ENCODE results near the gene LCNL1. TPM values are rescaled to one million over a fixed set of nuclear protein-coding genes. Genes with fewer than 3 reads are reported as not detected.

The LCNL1 gene
- total RNA-seq, 1 donor from 2014 or later = 11.7 TPM

DNA sequence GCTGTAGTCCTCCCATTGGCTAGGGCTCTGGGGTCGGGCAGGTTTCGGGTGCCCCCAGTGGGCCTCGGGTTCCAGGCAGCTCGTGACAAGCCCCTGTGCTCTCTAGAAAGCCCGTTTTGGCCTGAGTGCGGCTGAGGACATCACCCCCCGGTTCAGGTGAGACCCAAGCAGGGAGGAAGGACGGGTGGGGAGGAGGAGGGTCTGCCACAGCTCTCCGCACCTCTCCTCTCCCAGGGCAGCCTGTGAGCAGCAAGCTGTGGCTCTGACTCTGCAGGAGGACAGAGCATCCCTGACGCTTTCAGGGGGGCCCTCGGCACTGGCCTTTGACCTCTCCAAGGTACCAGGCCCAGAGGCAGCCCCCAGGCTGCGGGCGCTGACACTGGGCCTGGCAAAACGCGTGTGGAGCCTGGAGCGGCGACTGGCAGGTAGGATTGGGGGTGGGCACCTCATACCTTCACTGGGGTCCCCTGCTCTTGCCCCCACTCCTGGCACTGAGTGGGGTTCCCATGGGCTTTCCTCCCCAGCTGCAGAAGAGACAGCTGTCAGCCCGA, 10.1 kb downstream of the LCNL1 start:
- intact Hi-C loops (cut with micrococcal nuclease) = no loop called here
- Histone ChIP-seq H3K9me3 (replicated peaks) (peaks cover 4% of the 10 kb centered on the region), H3K27ac (replicated peaks) (peak overlapping the region; percentile 92), H3K4me3 (peak overlapping the region; percentile 74), H3K36me3 (peaks cover 11% of the 10 kb centered on the region), H3K27me3 (ENCODE audit: low read depth) (peaks cover 50% of the 10 kb centered on the region), H3K4me1 (peaks cover 66% of the 10 kb centered on the region)
- TF ChIP-seq, protein P1, sequence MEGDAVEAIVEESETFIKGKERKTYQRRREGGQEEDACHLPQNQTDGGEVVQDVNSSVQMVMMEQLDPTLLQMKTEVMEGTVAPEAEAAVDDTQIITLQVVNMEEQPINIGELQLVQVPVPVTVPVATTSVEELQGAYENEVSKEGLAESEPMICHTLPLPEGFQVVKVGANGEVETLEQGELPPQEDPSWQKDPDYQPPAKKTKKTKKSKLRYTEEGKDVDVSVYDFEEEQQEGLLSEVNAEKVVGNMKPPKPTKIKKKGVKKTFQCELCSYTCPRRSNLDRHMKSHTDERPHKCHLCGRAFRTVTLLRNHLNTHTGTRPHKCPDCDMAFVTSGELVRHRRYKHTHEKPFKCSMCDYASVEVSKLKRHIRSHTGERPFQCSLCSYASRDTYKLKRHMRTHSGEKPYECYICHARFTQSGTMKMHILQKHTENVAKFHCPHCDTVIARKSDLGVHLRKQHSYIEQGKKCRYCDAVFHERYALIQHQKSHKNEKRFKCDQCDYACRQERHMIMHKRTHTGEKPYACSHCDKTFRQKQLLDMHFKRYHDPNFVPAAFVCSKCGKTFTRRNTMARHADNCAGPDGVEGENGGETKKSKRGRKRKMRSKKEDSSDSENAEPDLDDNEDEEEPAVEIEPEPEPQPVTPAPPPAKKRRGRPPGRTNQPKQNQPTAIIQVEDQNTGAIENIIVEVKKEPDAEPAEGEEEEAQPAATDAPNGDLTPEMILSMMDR (IDR thresholded peaks at IDR 0.05; ENCODE audit: borderline replicate concordance) = no peak
- no peak for DNase-seq

DNA sequence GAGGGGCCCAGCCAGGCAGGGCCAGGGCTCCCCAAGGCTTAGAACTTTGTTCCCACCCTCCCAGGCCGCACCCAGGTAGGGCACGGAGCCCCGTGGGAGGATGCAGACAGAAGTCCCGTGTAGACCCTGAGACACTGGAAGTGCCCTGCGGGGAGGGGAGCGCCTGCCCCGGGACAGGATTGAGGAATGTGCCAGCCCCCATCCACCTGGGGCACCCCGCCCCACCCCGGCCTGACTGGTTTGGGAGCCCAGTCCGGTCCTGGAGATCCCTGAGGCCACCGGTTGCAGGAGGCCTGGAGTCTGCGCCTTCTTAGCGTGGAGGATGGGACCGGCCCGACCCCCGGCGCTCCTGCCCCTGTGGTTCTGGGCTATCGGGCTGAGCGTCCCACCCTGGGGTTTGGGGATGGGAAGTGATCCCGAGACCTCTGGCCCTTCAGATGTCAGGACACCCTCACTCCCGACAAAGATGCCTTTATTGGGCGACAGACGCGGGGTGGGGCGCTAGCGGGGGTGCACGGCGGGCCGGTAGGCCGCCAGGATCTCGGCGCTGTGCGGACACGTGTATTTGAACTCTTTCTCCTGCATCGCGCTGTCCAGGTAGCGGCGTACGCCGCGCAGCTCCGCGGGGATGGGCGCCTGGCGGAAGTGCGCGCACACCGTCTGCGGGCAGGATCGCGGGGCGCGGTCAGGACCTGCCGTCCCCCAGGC, 11.5 kb downstream of the LCNL1 start:
- H3K9me3 ChIP-seq (replicated peaks) = peaks cover 4% of the 10 kb centered on the region
- TF ChIP-seq, protein P1 (IDR thresholded peaks at IDR 0.05; ENCODE audit: borderline replicate concordance) = no peak
- intact Hi-C loops (cut with micrococcal nuclease) = no loop called here
- peaks cover 11% of the 10 kb centered on the region for H3K36me3 ChIP-seq
- peaks cover 69% of the 10 kb centered on the region for H3K4me1 ChIP-seq
- peak overlapping the region; percentile 8 for H3K27ac ChIP-seq (replicated peaks)
- peaks cover 55% of the 10 kb centered on the region for H3K27me3 ChIP-seq (ENCODE audit: low read depth)
- peak overlapping the region; percentile 74 for H3K4me3 ChIP-seq
- no peak for DNase-seq

DNA sequence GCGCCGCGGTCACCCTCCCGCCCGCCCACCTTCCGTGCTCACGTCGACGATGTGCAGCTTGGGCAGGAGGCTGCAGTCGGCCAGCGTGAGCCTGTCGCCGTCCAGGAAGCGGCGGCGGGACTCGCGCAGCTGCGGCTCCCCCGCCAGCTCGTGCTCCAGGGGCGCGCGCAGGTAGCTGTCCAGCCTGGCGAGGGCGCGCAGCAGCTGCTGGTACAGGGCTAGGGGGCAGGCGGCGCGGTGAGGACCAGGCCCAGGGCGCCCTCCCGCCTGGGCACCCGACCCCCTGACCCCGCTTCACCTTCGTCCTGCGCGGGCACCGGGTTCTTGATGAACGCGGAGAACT, 12.1 kb downstream of the LCNL1 start:
- peaks cover 69% of the 10 kb centered on the region for H3K4me1 ChIP-seq
- intact Hi-C loops (cut with micrococcal nuclease) = no loop called here
- no peak for DNase-seq
- H3K4me3 ChIP-seq = peak overlapping the region; percentile 74
- H3K27ac ChIP-seq (replicated peaks) = peak overlapping the region; percentile 70
- H3K9me3 ChIP-seq (replicated peaks) = peaks cover 4% of the 10 kb centered on the region
- peaks cover 55% of the 10 kb centered on the region for H3K27me3 ChIP-seq (ENCODE audit: low read depth)
- TF ChIP-seq, protein P1 (IDR thresholded peaks at IDR 0.05; ENCODE audit: borderline replicate concordance) = no peak
- peaks cover 11% of the 10 kb centered on the region for H3K36me3 ChIP-seq

DNA sequence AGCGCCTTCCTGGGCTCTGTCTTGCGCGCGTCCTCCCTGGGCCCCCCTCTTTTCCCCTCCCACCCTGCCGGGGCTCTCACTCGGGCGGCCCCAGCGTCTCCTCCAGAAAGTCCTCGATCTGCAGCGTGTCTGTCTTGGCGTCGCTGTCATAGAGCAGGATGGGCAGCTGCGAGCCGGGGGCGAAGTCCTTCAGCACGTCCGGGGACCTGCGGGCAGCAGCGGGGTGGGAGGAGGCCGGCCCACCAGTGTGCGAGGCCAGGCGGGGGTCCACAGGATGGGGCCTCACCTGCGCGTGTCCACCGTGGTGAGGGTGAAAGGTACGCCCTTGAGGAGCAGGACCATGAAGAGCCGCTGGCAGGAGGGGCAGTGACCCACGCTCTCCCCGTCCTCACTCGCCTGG, 12.6 kb downstream of the LCNL1 start:
- Histone ChIP-seq H3K27ac (replicated peaks) (peak overlapping the region; percentile 70), H3K4me3 (peak overlapping the region; percentile 74), H3K9me3 (replicated peaks) (peaks cover 4% of the 10 kb centered on the region), H3K4me1 (peaks cover 69% of the 10 kb centered on the region), H3K27me3 (ENCODE audit: low read depth) (peaks cover 55% of the 10 kb centered on the region), H3K36me3 (peaks cover 11% of the 10 kb centered on the region)
- intact Hi-C loops (cut with micrococcal nuclease) = no loop called here
- TF ChIP-seq, protein P1 (IDR thresholded peaks at IDR 0.05; ENCODE audit: borderline replicate concordance) = no peak
- DNase-seq = no peak

DNA sequence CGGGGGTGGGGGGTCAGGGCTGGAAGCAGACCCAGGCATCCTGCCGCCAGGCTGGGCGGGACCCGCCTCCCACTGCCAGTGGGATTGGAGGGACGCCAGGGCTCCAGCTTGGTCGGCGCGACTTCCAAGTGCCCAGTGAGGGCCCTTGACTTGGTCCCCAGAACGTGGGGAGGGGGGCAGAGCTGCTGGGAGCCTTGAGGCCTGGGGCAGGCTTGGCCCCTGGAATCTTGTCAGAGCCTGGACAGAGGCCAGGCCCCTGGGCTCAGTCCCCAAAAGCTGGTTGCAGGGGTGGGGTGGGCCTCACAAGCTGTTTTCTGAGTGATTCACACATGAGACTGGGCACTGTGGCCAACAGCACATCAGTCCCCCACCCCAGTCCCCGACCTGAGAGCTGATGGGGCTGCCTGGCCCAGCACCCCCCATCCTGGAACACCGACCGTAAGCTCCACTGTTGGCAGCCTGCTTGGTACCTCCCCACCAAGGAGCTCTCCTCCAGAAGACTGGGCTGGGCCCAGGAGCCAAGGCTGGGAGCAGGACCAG, 13.0 kb downstream of the LCNL1 start:
- H3K4me1 ChIP-seq = peaks cover 69% of the 10 kb centered on the region
- H3K36me3 ChIP-seq = peaks cover 11% of the 10 kb centered on the region
- DNase-seq = no peak
- peak overlapping the region; percentile 70 for H3K27ac ChIP-seq (replicated peaks)
- H3K4me3 ChIP-seq = peak overlapping the region; percentile 74
- intact Hi-C loops (cut with micrococcal nuclease) = no loop called here
- peaks cover 55% of the 10 kb centered on the region for H3K27me3 ChIP-seq (ENCODE audit: low read depth)
- TF ChIP-seq, protein P1 (IDR thresholded peaks at IDR 0.05; ENCODE audit: borderline replicate concordance) = no peak
- no peaks in the 10 kb centered on the region for H3K9me3 ChIP-seq (replicated peaks)

All from left ventricle myocardium inferior (tissue), 1 donor.